ENCODE measurements around the gene PLXNA3.

DNA sequence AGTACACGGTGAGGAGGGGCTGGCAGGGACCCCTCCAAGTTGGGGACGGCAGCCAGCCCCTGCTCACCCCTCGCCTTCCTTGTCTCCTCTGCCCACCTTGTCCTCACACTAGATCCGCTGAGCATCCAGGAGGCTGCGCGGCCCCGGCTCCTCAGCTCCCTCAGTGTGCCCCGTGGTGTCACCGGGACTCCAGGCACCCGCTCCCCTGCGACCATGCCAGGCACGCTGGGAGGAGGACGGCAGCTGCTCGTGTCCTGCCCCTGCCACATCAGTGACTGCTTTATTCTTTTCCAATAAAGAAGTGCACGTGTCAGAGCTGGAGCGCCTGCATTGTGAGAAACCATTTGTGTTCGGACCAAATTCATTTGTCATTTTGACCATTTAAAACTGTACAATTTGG lies 7.8 kb upstream of the PLXNA3 start:
- TF ChIP-seq, protein P1, sequence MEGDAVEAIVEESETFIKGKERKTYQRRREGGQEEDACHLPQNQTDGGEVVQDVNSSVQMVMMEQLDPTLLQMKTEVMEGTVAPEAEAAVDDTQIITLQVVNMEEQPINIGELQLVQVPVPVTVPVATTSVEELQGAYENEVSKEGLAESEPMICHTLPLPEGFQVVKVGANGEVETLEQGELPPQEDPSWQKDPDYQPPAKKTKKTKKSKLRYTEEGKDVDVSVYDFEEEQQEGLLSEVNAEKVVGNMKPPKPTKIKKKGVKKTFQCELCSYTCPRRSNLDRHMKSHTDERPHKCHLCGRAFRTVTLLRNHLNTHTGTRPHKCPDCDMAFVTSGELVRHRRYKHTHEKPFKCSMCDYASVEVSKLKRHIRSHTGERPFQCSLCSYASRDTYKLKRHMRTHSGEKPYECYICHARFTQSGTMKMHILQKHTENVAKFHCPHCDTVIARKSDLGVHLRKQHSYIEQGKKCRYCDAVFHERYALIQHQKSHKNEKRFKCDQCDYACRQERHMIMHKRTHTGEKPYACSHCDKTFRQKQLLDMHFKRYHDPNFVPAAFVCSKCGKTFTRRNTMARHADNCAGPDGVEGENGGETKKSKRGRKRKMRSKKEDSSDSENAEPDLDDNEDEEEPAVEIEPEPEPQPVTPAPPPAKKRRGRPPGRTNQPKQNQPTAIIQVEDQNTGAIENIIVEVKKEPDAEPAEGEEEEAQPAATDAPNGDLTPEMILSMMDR (IDR thresholded peaks at IDR 0.05; ENCODE audit: low read depth, low read length): no peak
- no peak for TF ChIP-seq POLR2A (IDR thresholded peaks at IDR 0.05; ENCODE audit: extremely low read depth, insufficient read length)
- TF ChIP-seq, protein P2, sequence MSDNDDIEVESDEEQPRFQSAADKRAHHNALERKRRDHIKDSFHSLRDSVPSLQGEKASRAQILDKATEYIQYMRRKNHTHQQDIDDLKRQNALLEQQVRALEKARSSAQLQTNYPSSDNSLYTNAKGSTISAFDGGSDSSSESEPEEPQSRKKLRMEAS (IDR thresholded peaks at IDR 0.05; ENCODE audit: low read depth, low read length): no peak

All from NB4 (cell line).